Ishikawa (cell line): Measurements from ENCODE around the gene TNFSF10.

ENCODE experiments used
- CREB1 ChIP-seq: IDR thresholded peaks from 2 replicates; pipeline ENCODE4 v1.6.1; 2012; ENCODE audit warnings: low read depth
- EGR1 ChIP-seq: IDR thresholded peaks from 2 replicates; pipeline ENCODE4 v1.6.1; 2012
- EP300 ChIP-seq: IDR thresholded peaks from 2 replicates; pipeline ENCODE4 v1.6.1; 2012; ENCODE audit warnings: borderline replicate concordance
- TAF1 ChIP-seq: IDR thresholded peaks from 2 replicates; pipeline ENCODE4 v1.6.1; 2012; ENCODE audit warnings: low read depth, mild to moderate bottlenecking
- TCF12 ChIP-seq: IDR thresholded peaks from 2 replicates; pipeline ENCODE4 v1.6.1; 2012; ENCODE audit warnings: low read depth
- YY1 ChIP-seq: IDR thresholded peaks from 2 replicates; pipeline ENCODE4 v1.6.1; 2012; ENCODE audit warnings: low read depth
- ZBTB7A ChIP-seq: IDR thresholded peaks from 2 replicates; pipeline ENCODE4 v1.6.1; 2012; ENCODE audit warnings: low read depth
- TF ChIP-seq, protein P1 (sequence below): IDR thresholded peaks from 2 replicates; pipeline ENCODE4 v1.6.1; 2012
- TF ChIP-seq, protein P2 (sequence below): IDR thresholded peaks from 2 replicates; pipeline ENCODE4 v1.6.1; 2012

DNA sequence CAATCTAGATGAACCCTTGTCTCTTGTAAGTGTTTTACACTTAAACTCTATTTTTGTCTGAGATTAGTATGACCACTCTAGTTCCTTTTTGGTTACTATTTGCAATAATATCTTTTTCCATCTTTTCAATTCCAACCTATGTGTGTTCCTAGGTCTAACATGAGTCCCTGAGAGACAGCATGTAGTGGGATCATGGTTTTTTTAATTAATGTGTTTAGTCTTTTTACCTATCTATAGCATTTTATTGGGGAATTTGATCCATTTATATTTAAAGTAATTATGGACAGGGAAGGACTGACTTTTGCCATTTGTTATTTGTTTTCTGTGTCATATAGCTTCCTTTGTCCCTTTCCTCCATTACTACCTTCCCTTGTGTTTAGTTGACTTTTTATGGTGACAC lies 21.7 kb downstream of the TNFSF10 start:
- TF ChIP-seq, protein P1, sequence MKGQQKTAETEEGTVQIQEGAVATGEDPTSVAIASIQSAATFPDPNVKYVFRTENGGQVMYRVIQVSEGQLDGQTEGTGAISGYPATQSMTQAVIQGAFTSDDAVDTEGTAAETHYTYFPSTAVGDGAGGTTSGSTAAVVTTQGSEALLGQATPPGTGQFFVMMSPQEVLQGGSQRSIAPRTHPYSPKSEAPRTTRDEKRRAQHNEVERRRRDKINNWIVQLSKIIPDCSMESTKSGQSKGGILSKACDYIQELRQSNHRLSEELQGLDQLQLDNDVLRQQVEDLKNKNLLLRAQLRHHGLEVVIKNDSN: no peak
- TF ChIP-seq ZBTB7A: no peak
- no peak for TF ChIP-seq EP300
- TF ChIP-seq EGR1: no peak
- no peak for TF ChIP-seq YY1
- TF ChIP-seq, protein P2, sequence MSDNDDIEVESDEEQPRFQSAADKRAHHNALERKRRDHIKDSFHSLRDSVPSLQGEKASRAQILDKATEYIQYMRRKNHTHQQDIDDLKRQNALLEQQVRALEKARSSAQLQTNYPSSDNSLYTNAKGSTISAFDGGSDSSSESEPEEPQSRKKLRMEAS: no peak
- no peak for TF ChIP-seq CREB1
- TF ChIP-seq TCF12: no peak
- no peak for TF ChIP-seq TAF1
